Measurements from ENCODE around the gene TXNDC8. TPM values are rescaled to one million over a fixed set of nuclear protein-coding genes. Genes with fewer than 3 reads are reported as not detected.

The TXNDC8 gene
- total RNA-seq, 1 experiment from 2014 or later, result not detected

DNA sequence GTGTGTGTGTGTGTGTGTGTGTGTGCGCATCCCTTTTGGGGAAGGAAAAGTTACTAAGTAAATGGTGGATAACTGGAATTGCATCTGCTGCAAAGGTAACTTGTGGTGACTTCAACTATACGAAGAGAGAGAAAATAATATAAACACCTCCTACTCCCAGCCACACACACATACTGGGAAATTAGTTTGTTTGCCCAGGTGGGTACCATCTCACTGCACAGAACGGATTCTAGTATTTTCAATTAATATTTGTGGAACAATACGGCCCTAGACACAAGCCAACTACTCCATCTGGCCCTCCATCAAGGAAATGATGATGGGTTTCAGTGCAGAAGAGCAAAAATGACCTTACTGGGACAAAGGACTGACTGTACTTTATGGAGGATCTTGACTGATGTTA, 49.2 kb downstream of the TXNDC8 start:
- DNase-seq (ENCODE audit: low spot score), result no peak
- in situ Hi-C loops (cut with HindIII; ENCODE audit: low sequenced_read_pairs), result no loop called here

DNA sequence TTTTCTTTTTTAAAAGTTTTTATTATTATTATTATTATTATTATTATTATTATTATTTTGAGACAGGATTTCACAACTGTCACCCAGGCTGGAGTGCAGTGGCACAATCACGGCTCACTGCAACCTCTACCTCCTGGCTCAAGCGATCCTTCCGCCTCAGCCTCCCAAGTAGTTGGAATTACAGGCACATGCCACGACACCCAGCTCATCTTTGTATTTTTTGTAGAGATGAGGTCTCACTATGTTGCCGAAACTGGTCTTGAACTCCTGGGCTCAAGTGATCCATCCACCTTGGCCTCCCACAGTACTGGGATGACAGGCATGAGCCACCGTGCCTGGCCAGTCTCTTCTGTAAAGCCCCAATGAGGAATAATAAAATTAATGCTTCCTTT, 50.4 kb downstream of the TXNDC8 start:
- DNase-seq (ENCODE audit: low spot score), result no peak
- in situ Hi-C loops (cut with HindIII; ENCODE audit: low sequenced_read_pairs), result no loop called here

DNA sequence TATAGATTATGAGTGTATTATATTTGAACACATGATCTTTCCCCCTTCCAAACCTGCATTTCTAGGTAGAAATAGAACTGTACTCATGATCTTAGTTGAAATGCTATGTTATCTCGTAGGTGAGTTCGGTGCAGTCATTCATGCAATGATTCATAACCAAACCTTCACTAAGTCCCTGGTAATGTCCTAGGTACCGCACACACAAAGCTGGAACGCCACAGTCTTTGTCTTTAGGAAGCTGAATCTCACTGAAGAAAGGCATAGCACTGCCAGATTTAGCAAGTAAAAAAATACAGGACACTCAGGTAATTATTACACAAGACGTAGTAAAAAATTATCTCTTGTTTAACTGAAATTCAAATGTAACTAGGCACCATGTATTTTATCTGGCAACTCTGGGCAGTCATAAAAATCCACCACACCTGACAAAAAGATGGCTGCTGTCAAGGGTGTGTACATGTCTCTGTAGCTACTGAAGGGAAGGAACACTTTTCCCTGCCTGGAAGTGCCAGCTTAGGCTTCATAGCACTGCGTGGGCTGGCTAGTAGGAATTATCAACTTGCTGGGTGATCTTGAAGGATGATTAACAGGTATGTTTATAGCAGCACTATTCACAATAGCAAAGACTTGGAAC, 53.3 kb downstream of the TXNDC8 start:
- no peak for DNase-seq (ENCODE audit: low spot score)
- in situ Hi-C loops (cut with HindIII; ENCODE audit: low sequenced_read_pairs), result no loop called here

DNA sequence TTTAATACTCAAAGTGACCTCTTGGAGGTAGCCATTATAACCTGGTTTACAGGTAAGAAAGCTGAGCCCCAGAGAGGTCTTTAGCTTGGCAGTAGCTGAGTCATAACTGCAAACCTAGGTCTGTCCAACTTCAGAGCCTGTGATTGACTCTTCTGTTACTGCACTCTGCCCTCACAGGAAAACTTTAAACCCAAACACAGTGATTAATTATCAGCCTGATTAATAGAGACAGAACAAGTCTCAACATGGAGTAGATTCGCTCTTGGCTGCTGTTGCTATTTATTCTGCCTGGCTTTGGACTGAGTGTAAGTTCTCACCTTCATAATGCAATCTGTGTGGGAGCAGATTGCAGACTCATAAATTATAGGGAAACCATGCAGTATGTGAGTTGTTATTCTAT, 53.9 kb downstream of the TXNDC8 start:
- in situ Hi-C loops (cut with HindIII; ENCODE audit: low sequenced_read_pairs), result no loop called here
- DNase-seq (ENCODE audit: low spot score), result no peak

DNA sequence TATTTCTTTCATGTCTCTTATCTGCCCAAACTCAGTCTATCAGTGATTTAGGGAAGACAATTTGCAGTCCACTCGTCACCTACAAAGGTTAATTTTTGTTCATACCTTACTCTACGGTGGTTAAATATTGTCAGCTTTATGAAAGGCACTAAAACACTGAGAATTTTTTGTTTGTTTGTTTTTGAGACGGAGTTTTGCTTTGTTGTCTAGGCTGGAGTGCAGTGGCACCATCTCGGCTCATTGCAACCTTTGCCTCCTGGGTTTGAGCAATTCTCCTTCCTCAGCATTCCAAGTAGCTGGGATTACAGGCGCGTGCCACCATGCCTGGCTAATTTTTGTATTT, 55.0 kb downstream of the TXNDC8 start:
- in situ Hi-C loops (cut with HindIII; ENCODE audit: low sequenced_read_pairs), result no loop called here
- no peak for DNase-seq (ENCODE audit: low spot score)

DNA sequence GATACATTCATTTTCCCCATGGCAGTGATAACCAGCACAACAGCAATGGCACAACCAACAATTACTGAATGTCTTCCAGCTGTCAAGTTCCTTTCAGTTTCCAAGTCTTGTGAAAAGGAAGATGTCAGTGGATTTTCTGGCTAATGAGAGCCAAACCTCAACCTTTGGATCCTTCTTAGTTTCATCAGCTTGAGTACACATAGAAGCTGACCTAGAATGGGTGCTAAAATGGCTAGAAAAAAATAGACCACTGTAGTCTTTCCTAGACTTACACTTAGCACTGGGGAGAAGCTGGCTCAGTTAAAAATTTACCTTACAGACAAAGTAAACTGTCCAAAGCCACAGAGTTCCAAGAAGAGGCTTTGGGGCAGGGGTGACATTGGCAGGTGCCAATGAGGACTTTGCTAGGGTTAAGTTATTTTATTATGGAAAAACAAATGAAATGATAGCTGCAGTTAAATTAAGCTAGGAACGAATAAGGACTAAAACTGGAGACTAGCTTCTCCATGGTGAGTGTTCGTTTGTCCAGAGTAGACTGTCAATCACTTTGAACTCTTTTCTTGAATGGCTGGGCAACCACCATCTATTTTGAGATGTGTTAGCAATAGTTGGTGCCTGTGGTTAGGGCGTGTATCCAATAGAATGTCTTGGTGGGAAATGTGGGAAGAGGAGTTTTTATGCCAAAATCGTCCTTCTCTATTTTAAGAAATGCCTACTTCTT, 55.5 kb downstream of the TXNDC8 start:
- no peak for DNase-seq (ENCODE audit: low spot score)
- in situ Hi-C loops (cut with HindIII; ENCODE audit: low sequenced_read_pairs), result no loop called here

DNA sequence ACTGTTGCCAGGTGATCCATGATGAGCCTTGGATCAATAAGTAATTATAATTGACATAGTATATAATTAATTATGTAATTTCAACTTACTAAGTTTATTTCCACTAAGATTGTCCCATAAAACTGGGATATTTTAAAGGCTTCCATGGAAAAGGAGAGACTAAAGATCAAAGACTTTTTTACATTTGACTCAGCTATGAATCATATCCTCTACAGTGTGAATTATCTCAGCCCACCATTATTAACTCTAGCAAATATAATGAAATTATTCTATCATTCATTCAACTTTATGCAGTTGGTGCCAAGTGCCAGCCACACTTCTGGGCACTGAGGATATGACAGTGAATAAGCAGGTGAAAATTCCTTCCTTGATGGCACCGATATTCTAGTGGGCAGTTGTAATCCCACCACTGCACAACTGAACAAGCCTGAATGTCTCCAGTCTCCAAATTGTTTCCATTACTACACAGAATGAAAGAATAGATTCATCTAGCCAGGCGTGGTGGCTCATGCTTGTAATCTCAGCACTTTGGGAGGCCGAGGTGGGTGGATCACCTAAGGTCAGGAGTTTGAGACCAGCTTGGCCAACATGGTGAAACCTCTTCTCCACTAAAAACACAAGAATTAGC, 59.5 kb downstream of the TXNDC8 start:
- no peak for DNase-seq (ENCODE audit: low spot score)
- in situ Hi-C loops (cut with HindIII; ENCODE audit: low sequenced_read_pairs), result no loop called here

DNA sequence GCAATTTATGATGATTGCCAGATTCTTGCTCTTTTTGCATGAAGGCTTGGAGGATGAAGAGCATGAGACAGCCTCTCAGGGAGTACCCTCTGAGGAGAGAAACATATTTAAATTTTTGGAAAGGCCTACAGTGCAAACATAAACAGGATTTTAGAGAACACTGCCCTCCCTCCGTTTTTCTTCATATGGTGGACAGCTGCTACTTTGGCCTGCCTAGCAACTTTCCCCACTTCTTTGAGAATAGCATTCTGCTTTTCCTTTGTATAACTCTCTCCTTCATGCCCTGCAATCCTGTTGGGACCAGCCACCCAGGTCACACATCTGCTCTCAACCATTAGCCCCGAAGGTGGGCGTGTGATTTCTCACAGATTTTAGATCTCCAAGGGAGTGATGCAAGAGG, 60.9 kb downstream of the TXNDC8 start:
- DNase-seq (ENCODE audit: low spot score), result no peak

DNA sequence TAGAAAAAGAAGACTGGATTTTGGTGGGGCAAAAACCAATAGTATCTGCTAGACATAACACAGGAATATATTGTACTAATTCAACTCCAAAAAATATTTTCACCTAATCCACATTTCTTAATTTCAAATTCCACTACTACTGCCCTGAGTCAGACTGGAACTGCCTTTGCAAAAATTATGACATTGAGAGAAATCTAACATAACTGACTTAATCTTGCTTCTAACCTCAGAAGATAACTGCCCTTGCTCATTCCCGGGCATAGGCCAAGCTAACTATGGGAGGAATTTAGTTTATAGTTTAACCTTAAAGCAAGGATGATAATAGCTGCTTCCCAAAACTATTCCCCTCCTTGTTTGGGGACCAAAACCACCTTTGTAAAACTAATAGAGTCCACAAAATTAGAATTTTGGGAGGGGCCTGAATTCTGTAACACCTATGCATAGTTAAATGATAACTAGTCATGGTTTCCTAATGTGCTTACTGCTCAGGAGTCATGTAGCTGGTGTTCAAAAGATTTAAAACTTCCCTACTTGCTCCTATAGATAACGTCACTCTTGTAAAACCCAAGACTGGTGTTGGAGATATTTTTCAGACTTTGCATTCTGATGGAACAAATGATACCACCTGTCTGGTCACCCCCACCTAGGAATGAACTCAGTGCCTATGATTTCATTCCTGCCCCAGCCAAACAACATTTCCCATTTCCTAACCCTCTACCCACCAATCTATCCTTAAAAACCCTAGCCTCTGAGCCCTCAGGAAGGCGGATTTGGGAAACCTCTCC, 67.3 kb downstream of the TXNDC8 start:
- DNase-seq (ENCODE audit: low spot score), result no peak
- in situ Hi-C loops (cut with HindIII; ENCODE audit: low sequenced_read_pairs), result no loop called here

More for the DNA sequence above, 60.9 kb downstream of the TXNDC8 start:
- in situ Hi-C loops (cut with HindIII; ENCODE audit: low sequenced_read_pairs), result no loop called here

DNA sequence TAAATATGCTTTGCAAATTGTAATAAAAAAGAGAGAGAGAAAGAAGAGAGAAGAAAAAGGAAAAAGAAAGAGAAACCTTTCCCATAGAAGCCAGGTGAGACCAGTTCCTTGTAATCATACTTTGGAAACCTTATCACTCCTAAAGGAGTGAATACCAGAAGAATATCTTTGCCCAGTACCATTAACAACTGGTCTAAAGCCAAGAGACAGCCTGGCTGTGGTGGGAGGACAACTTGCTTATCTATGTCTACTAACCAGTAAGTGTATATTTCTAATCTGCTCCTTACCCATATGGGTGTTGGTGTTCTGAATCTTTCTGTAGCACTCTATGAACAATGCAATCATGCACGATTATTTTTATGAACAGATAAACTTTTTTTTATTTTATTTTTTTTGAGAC, 70.9 kb downstream of the TXNDC8 start:
- in situ Hi-C loops (cut with HindIII; ENCODE audit: low sequenced_read_pairs), result no loop called here
- no peak for DNase-seq (ENCODE audit: low spot score)

DNA sequence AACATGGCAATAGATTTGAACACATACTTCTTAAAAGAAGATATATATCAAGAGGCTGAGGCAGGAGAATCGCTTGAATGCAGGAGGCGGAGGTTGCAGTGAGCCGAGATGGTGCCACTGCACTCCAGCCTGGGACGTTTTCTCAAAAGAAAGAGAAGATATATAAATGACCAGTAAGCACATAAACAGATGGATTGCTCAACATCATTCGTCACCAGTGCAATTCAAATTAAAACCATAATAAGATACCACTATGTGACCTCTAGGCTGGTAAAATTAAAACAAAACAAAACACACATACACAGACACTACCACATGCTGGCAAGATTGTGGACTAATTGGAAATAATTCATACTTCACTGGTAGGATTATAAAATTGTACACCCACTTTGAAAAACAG, 76.0 kb downstream of the TXNDC8 start:
- DNase-seq (ENCODE audit: low spot score), result no peak
- in situ Hi-C loops (cut with HindIII; ENCODE audit: low sequenced_read_pairs), result no loop called here

DNA sequence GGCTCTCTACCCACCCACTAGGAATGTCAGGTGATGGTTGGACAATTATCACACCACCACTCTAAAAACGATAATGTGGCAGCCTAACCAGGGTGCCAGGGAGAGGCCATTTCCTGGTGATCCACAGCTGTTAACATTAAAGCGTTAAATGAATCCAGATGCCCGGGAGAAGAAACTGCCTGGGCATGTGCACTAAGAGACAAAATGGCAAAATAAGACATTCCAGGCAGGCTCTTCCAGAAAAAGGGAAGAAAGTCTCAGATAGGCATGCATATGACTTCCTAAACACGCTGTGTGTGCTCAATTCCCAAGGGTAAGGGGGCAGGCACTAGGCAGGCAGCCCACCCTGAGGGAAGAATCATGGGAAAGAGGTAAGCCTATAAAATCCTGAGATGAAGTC, 76.8 kb downstream of the TXNDC8 start:
- in situ Hi-C loops (cut with HindIII; ENCODE audit: low sequenced_read_pairs), result no loop called here
- DNase-seq (ENCODE audit: low spot score), result no peak

DNA sequence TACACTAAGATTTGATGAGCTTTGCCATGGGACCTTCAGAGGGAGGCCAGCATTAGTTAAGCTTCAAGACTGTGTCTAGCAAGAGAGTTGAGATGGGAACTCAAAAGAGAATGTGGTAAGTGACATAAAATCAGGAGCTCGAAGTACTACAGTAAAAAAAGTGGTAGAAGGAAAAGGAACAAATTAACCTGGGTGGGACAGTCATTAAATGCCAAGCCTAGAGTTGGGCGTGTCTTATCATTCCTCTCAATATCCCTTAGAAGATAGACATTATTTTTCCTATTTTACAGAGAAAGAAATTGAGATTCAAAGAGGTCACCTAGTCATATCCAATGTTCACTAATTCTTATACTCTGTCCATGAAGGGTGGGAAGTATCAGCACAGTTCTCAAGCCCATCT, 78.1 kb downstream of the TXNDC8 start:
- in situ Hi-C loops (cut with HindIII; ENCODE audit: low sequenced_read_pairs), result no loop called here
- DNase-seq (ENCODE audit: low spot score), result no peak

DNA sequence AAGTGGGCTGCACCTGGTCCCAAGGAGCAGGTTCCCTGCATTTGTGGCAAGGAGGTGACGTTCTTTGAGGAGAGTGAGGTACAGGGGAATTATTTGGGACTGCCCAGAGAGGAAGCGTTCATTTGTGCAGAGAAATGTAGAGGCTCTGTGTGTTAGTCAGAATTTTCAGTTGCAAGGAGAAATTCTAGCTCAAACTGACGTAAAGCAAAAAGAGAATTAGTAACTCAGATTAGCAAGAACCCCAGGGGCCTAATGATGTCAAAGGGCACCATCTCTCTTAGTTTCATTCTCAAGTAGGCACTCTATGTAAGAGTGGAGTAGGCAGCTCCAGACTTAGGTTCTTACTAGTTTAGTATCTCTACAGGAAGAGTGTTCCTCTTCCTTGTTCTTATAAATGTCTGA, 79.0 kb downstream of the TXNDC8 start:
- in situ Hi-C loops (cut with HindIII; ENCODE audit: low sequenced_read_pairs), result no loop called here
- no peak for DNase-seq (ENCODE audit: low spot score)

DNA sequence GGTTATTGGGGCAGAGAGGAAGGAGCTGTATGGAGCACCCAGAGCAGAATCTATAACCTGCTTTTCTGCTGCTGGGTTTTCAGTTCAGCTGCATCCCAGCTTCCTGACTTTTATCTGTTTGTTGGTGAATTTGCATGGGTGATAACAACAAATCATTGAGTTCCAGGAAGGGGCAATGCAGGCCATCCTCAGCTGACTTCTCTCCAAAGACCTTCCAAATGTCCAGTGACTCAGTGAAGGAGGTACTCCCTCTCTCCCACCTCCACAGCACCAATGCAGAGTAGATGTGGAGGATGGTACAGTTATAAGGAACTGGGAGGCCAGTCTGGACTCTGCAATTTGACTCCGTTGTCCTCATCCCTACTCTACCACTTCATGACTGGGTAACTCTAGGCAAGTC, 79.7 kb downstream of the TXNDC8 start:
- in situ Hi-C loops (cut with HindIII; ENCODE audit: low sequenced_read_pairs), result no loop called here
- DNase-seq (ENCODE audit: low spot score), result no peak

DNA sequence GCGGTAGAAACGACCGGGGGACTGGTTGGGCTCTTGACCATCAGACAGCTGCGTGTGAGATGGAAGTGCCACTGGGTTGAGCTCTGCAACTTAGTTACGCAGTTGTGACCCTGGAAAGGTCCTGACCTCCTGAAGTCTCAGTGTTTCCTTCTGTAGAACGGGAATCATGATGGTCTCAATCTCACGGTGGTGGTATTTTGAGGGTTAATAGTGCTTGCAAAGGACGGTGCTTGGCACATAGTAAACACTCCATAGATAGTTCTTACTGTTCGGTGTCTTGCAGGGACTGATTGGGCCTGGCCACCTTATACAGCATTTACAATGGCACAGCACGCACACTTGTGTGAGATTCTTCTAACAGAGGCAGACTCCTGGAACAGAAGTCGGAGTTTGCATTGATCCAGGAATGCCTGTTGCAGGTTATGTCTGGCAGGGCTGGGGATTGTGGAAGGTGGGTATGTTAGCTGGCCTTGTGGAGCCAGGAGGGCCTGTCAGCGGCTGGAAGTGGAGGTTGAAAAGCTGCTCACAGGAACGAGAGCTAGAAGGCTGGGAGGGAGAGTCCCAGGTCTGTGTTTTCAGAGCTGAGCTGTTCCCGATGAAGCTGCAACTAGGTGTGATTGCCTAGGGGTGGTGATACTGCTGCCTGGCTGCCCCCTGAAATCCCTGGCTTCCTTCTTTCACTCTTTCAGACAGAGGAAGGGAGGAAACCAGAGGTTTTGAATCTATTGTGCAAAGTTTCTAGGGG, 80.4 kb downstream of the TXNDC8 start:
- in situ Hi-C loops (cut with HindIII; ENCODE audit: low sequenced_read_pairs), result no loop called here
- DNase-seq (ENCODE audit: low spot score), result peak; percentile 38

DNA sequence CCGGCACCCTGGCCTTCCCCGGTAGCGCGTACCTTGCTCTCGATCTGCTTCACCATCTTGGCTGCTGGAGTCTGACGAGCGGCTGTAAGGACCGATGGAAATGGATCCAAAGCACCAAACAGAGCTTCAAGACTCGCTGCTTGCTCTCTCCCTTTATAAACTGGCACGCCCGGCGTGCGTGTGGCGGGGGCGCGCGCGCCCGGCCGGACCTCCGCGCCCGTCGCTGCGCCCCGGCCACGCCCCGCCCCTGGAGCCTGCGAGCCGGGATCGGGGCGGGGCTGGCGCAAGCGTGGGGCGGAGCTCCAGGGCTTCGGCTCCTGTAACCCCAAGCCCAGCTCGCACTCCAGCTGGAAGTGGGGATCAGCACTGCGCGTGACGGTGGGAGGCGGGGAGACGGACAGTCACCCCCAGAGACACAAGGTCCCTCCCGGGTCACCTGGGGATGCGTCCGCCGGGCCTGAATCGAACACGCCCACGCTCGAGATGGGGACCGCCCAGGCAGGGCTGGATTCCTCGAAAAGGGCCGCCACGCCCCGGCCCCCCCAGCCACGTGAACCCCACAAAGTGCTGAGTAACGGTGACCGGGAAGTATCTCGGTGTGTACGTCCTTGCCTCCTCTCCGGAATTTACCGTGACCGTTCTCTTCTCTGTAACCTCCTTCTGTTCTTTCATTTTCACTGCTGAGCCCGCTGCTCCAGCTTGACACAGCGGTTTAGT, 81.1 kb downstream of the TXNDC8 start, which contains the start of gene TXN:
Gene TXN, minus strand, starts transcription at position 128 of the 717 bp plus-strand sequence. Its CDS starts 72 bp downstream, at position 56.
- DNase-seq (ENCODE audit: low spot score), result peak; percentile 89
- in situ Hi-C loops (cut with HindIII; ENCODE audit: low sequenced_read_pairs), result no loop called here

DNA sequence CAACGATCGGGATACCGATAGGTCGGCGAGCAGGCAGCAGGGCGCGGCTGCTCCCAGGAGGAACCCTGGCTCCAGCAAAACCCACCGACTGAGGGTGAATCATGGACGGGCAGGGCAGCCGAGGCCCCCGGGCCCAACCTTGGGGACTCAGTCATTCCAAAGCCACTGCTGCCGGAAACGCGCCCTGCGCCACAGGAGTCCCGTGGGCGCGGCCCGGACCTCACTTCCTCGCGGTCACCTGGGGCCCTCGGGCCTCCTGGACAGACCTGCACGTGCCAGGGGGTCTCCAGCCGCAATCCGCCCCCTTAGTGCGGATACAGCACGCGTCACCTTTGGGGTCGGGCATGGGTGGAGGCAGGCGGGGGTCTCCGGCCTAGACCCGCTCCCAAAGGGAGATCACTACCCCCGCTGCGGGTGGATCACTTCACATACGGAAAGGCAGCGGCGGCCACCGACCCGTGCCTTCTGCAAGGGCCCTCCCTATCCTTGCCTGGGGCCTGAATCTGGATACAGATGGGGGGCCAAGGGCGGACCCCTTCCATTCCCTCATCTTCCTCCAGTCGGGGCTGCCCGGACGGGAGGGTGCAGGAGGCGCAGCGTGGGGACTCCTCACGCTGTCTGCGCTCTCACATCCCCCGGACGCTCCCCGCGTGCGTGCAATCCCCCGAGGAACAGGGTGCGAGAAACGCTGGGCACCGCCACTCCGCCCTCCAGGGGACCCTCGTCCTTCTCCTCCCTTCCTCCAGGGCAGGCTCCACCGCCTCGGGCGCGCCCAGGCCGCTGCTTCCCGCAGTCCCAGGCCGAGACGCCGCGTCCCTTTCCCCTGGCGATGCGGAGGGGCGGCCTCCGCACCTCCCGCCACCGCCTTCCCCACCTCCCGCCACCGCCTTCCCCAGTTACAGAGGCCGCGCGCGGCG, 81.9 kb downstream of the TXNDC8 start:
- peak; percentile 41 for DNase-seq (ENCODE audit: low spot score)

More for the DNA sequence above, 81.9 kb downstream of the TXNDC8 start:
- in situ Hi-C loops (cut with HindIII; ENCODE audit: low sequenced_read_pairs), result no loop called here

Measured in G401 (cell line).